Endothelial cell of umbilical vein (primary cell): Measurements from ENCODE around the gene ERRFI1. TPM values are rescaled to one million over a fixed set of nuclear protein-coding genes. Genes with fewer than 3 reads are reported as not detected.

Source experiments
- BruUV-seq: library from RNA; stranded (reverse); fragments of 400-500 nt; replicated peaks from 2 replicates; lab custom pipeline; 2021; lab: Mats Ljungman, UMichigan
- CTCF ChIA-PET: fragments of 300-600, 350-600 bp; sonication (Branson Sonifier 250); formaldehyde crosslinking; loops from one replicate; lab custom pipeline; 2021; ENCODE audit warnings: antibody characterized with exemption, inconsistent platforms; lab: Charles Lee
- POLR2A ChIA-PET: fragments of 300-600, 350-600 bp; sonication (Branson Sonifier 250); formaldehyde crosslinking; loops from one replicate; lab custom pipeline; 2021; ENCODE audit warnings: antibody characterized with exemption, inconsistent platforms; lab: Charles Lee
- DNase-seq: peaks from one replicate; pipeline ENCODE4 v3.0.0-alpha.2; 2011; ENCODE audit warnings: low read depth, low spot score
- FAIRE-seq: peaks from 2 replicates; lab custom pipeline; 2011; peaks lifted over from hg19 to GRCh38; lab: Jason Lieb, UNC
- H2AFZ ChIP-seq: 2 replicates; pipeline ENCODE4 v1.6.0; 2012; ENCODE audit warnings: low read depth, low read length, control low read depth, inconsistent platforms
- H3K27ac ChIP-seq: 2 replicates; pipeline ENCODE4 v1.5.1; 2011; ENCODE audit warnings: low read depth, mild to moderate bottlenecking, control low read depth, low read length, moderate library complexity; ENCODE audit not compliant: insufficient read depth
- H3K27me3 ChIP-seq, 2 experiments: 2 replicates each; pipeline versions ENCODE4 v1.6.0 to v1.6.1; 2011; ENCODE audit warnings: low read length in 2 of 2, mixed read lengths in 1 of 2; ENCODE audit not compliant: control insufficient read depth in 2 of 2, insufficient read depth in 2 of 2
- H3K36me3 ChIP-seq, 2 experiments: 2 replicates in 1 of 2; 3 replicates in 1 of 2; pipeline ENCODE4 v1.5.1; 2011; ENCODE audit warnings: low read length in 2 of 2, mild to moderate bottlenecking in 1 of 2, moderate library complexity in 1 of 2; ENCODE audit not compliant: control insufficient read depth in 2 of 2, insufficient read depth in 2 of 2; ENCODE audit errors: extremely low read depth in 1 of 2
- H3K4me1 ChIP-seq: 3 replicates; pipeline ENCODE4 v1.5.1; 2011; ENCODE audit warnings: mild to moderate bottlenecking, low read length; ENCODE audit not compliant: control insufficient read depth, insufficient read depth; ENCODE audit errors: extremely low read depth
- H3K4me2 ChIP-seq: 2 replicates; pipeline ENCODE4 v1.6.1; 2011; ENCODE audit warnings: low read length, control low read depth, mixed read lengths; ENCODE audit not compliant: insufficient read depth
- H3K4me3 ChIP-seq, 3 experiments: fragments of 200-600 bp in 1 of 3; sonication (generic), shearing (Covaris generic) in 1 of 3; replicated peaks in 1 of 3; 2 replicates each; pipeline ENCODE4 v1.5.1; 2011 to 2016; ENCODE audit warnings: control low read depth in 3 of 3, low read length in 3 of 3, mild to moderate bottlenecking in 2 of 3, inconsistent platforms in 1 of 3, low read depth in 1 of 3, moderate library complexity in 1 of 3; ENCODE audit not compliant: insufficient read depth in 1 of 3
- H3K79me2 ChIP-seq: 2 replicates; pipeline ENCODE4 v1.6.0; 2012; ENCODE audit warnings: low read length, inconsistent platforms; ENCODE audit not compliant: control insufficient read depth, insufficient read depth
- H3K9ac ChIP-seq: replicated peaks from 2 replicates; pipeline ENCODE3; 2011; ENCODE audit warnings: low read length, control low read depth; ENCODE audit not compliant: insufficient read depth; ENCODE audit errors: extremely low read depth
- H3K9me1 ChIP-seq: replicated peaks from 3 replicates; pipeline ENCODE4 v1.6.0; 2011; ENCODE audit warnings: mild to moderate bottlenecking, low read length; ENCODE audit not compliant: control insufficient read depth, insufficient read depth; ENCODE audit errors: extremely low read depth
- H3K9me3 ChIP-seq: replicated peaks from 2 replicates; pipeline ENCODE4 v1.5.1; 2012; ENCODE audit warnings: low read length, inconsistent platforms; ENCODE audit not compliant: control insufficient read depth, insufficient read depth
- H4K20me1 ChIP-seq: replicated peaks from 2 replicates; pipeline ENCODE3; 2011; ENCODE audit warnings: mild to moderate bottlenecking, low read length; ENCODE audit not compliant: control insufficient read depth, insufficient read depth; ENCODE audit errors: extremely low read depth
- EZH2 ChIP-seq: IDR thresholded peaks from 2 replicates; pipeline ENCODE4 v1.6.1; 2012; ENCODE audit warnings: borderline replicate concordance, low read depth, mild to moderate bottlenecking, moderate library complexity, low read length, inconsistent platforms; ENCODE audit not compliant: severe bottlenecking
- FOS ChIP-seq: IDR thresholded peaks from 2 replicates; pipeline ENCODE4 v1.6.1; 2011; ENCODE audit warnings: mild to moderate bottlenecking, low read length, moderate library complexity, borderline replicate concordance; ENCODE audit not compliant: insufficient read depth
- GATA2 ChIP-seq: IDR thresholded peaks from 2 replicates; pipeline ENCODE4 v1.7.0; 2011; ENCODE audit warnings: low read depth, mild to moderate bottlenecking, moderate library complexity, mixed read lengths, low read length; ENCODE audit not compliant: insufficient read length, insufficient read depth
- JUN ChIP-seq: IDR thresholded peaks from 2 replicates; pipeline ENCODE4 v1.6.1; 2011; ENCODE audit warnings: borderline replicate concordance, low read depth; ENCODE audit not compliant: insufficient read length, insufficient read depth
- MYC ChIP-seq: IDR thresholded peaks from one replicate; pipeline ENCODE4 v1.6.1; 2011; ENCODE audit warnings: mild to moderate bottlenecking, low read depth, low read length
- POLR2A ChIP-seq: IDR thresholded peaks from 2 replicates; pipeline ENCODE4 v1.6.1; 2012; ENCODE audit warnings: low read depth, mild to moderate bottlenecking, control low read depth, low read length
- POLR2AphosphoS5 ChIP-seq: IDR thresholded peaks from 2 replicates; pipeline ENCODE4 v1.6.1; 2012; ENCODE audit warnings: low read depth, mild to moderate bottlenecking, control low read depth, low read length, moderate library complexity; ENCODE audit not compliant: insufficient read depth
- dilution Hi-C: fragments of 300-500 bp; cut with MboI; formaldehyde crosslinking; loops from one replicate; pipeline ENCODE4 v1.15.0; 2019; ENCODE audit warnings: low sequenced_read_pairs; ENCODE audit not compliant: extremely low pct_ligation_motif_present
- intact Hi-C: fragments of 100-400 bp; cut with micrococcal nuclease; formaldehyde crosslinking; loops from one replicate; pipeline ENCODE4 v1.10.0; 2022
- polyA plus RNA-seq, 4 experiments: library from polyadenylated mRNA; depleted of rRNA in 3 of 4; stranded (reverse) in 3 of 4; unstranded in 1 of 4; fragments of >200 nt; gene quantifications; 2 replicates each; pipeline versions ENCODE4 v1.2.1 to v1.2.3, GENCODE V29; 2011 to 2012; ENCODE audit warnings: missing spikeins in 1 of 4
- total RNA-seq: library from RNA; stranded (reverse); gene quantifications from 2 replicates; pipeline ENCODE4 v1.2.3, GENCODE V29; 2021
- TF ChIP-seq, protein P1 (sequence below): IDR thresholded peaks from 2 replicates; pipeline ENCODE4 v1.6.1; 2011; ENCODE audit not compliant: insufficient read depth, insufficient read length
- TF ChIP-seq, protein P2 (sequence below), 2 donors: IDR thresholded peaks; 1 replicate in 1 of 2; 2 replicates in 1 of 2; pipeline ENCODE4 v1.5.1; 2011; ENCODE audit warnings: low read length in 2 of 2, mild to moderate bottlenecking in 2 of 2, moderate library complexity in 2 of 2, control low read depth in 1 of 2, inconsistent platforms in 1 of 2, low read depth in 1 of 2; ENCODE audit not compliant: insufficient read depth in 1 of 2; ENCODE audit errors: extremely low read depth in 1 of 2

The ERRFI1 gene
- total and polyA plus RNA-seq, 2 donors (not counting 3 experiments of a cell fraction or from before 2014, with no cell fraction given) = 28.1 to 32.0 TPM

DNA sequence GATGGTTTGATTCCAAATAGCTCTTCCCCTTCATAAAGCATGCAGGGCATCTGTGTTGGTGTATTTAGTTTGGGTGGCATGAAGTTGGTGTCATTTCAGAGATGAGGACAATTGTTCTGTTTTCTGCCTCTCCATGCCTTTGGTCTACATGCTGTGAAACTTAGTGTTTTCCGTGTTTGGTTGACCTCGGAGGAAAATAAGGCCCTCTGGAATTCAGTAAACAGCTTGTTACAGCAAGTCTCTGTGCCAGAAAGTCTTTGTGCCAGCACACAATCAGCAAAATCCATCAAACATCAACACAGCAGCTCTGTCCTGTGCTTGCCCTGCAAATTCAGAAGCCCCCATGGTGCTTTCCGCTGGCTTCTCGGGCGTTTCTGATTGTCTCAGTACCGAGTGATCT lies 55.1 kb downstream of the ERRFI1 start:
- POLR2A ChIA-PET = no interaction called here
- no peak for DNase-seq
- H3K27ac ChIP-seq = no peak overlapping the region
- BruUV-seq = no TSS peak
- H3K9ac ChIP-seq = no peak overlapping the region
- peaks cover 17% of the 10 kb centered on the region for H3K79me2 ChIP-seq
- no peaks in the 10 kb centered on the region for H3K27me3 ChIP-seq
- H3K4me3 ChIP-seq = no peak overlapping the region
- intact Hi-C loops = no loop called here
- no peaks in the 10 kb centered on the region for H3K9me3 ChIP-seq
- H4K20me1 ChIP-seq = peaks cover 2% of the 10 kb centered on the region
- FAIRE-seq = no peak
- peaks cover 21 to 23% of the 10 kb centered on the region in 2 experiments for H3K36me3 ChIP-seq
- no peak overlapping the region for H2AFZ ChIP-seq
- CTCF ChIA-PET = interaction anchor here (1.0 kb wide), 1 partner anchor 343 kb away, joined by 3 read pairs; no protein-coding TSS in a partner anchor
- no peaks in the 10 kb centered on the region for H3K9me1 ChIP-seq
- TF ChIP-seq EZH2 = no peak
- no peak for TF ChIP-seq FOS
- TF ChIP-seq, protein P1, sequence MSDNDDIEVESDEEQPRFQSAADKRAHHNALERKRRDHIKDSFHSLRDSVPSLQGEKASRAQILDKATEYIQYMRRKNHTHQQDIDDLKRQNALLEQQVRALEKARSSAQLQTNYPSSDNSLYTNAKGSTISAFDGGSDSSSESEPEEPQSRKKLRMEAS = no peak
- no peak for TF ChIP-seq JUN
- no peak for TF ChIP-seq GATA2
- TF ChIP-seq MYC = no peak
- TF ChIP-seq POLR2AphosphoS5 = no peak
- no peak for TF ChIP-seq POLR2A
- TF ChIP-seq, protein P2, sequence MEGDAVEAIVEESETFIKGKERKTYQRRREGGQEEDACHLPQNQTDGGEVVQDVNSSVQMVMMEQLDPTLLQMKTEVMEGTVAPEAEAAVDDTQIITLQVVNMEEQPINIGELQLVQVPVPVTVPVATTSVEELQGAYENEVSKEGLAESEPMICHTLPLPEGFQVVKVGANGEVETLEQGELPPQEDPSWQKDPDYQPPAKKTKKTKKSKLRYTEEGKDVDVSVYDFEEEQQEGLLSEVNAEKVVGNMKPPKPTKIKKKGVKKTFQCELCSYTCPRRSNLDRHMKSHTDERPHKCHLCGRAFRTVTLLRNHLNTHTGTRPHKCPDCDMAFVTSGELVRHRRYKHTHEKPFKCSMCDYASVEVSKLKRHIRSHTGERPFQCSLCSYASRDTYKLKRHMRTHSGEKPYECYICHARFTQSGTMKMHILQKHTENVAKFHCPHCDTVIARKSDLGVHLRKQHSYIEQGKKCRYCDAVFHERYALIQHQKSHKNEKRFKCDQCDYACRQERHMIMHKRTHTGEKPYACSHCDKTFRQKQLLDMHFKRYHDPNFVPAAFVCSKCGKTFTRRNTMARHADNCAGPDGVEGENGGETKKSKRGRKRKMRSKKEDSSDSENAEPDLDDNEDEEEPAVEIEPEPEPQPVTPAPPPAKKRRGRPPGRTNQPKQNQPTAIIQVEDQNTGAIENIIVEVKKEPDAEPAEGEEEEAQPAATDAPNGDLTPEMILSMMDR (IDR thresholded peaks at IDR 0.05; ENCODE audit: extremely low read depth in 1 of 2, insufficient read depth in 1 of 2, low read depth in 1 of 2, low read length in 2 of 2) = no peak
- no peaks in the 10 kb centered on the region for H3K4me1 ChIP-seq
- dilution Hi-C loops = no loop called here
- no peak overlapping the region for H3K4me2 ChIP-seq
